AG10803 (cell line): ENCODE results near the gene RRAD.

ENCODE experiments used
- DNase-seq: peaks from one replicate; pipeline ENCODE4 v3.0.0; 2010; ENCODE audit warnings: low read depth
- H3K4me3 ChIP-seq: 2 replicates; pipeline ENCODE4 v1.5.1; 2011; ENCODE audit warnings: mild to moderate bottlenecking, low read length, control low read depth
- CTCF ChIP-seq: conservative IDR thresholded peaks from 2 replicates; pipeline ENCODE4 v1.5.1; 2011; ENCODE audit warnings: mild to moderate bottlenecking, low read length, control low read depth, inconsistent platforms

RRAD gene

GRCh38 chr16:66881964-66882508 lies 43.3 kb downstream of the RRAD start:
- TF ChIP-seq CTCF: no peak
- DNase-seq: no peak
- H3K4me3 ChIP-seq: no peak overlapping the region

DNA sequence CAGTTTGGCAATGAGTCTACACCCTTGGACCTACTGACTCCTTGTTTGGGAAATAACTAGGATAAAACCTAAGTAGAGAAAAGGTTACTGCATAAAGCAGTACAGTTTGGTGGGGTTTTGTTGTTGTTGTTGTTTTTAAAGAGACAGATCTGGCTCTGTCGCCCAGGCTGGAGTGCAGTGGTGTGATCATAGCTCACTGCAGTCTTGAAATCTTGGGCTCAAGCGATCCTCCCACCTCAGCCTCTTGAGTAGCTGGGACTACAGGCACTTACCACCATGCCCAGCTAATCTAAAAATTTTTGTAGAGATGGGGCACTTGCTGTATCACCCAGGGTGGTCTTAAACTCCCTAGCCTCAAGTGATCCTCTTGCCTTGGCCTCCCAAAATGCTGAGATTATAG lies 43.8 kb downstream of the RRAD start:
- peak overlapping the region; percentile 20; the same call in 1 of the 2 replicates for H3K4me3 ChIP-seq
- DNase-seq: no peak
- no peak for TF ChIP-seq CTCF

DNA sequence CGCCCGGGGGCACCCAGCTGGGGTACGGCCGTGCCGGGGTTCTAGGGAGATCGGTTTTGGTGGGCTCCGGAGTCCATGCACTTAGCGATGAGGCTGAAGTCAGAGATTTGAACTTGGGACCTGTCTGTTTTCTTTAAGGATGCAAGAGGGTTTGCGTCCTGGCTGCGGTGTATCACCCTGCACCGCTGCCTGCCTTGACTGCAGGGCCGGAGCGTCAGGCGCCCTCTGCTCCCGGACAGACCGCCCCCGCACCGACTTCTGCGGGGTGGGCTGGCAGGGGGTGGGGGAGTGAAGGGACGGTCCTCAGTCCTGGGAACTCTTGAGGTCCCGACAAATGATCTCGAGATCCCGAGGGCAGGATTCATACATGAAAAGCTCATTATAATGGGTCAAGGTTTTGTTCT lies 44.3 kb downstream of the RRAD start:
- no peak for DNase-seq
- H3K4me3 ChIP-seq: peak overlapping the region; percentile 89
- no peak for TF ChIP-seq CTCF

GRCh38 chr16:66880288-66881013 lies 44.9 kb downstream of the RRAD start, which contains the start of gene PDP2:
Gene PDP2 (plus strand): TSS chr16:66880515. CDS start chr16:66884285, 3,770 bp downstream.
- TF ChIP-seq CTCF: no peak
- peak; percentile 94 for DNase-seq
- H3K4me3 ChIP-seq: peak within 1 kb of the TSS; percentile 89

GRCh38 chr16:66878067-66878466 lies 47.3 kb downstream of the RRAD start:
- TF ChIP-seq CTCF: no peak
- peak; percentile 62 for DNase-seq
- no peak overlapping the region for H3K4me3 ChIP-seq

DNA sequence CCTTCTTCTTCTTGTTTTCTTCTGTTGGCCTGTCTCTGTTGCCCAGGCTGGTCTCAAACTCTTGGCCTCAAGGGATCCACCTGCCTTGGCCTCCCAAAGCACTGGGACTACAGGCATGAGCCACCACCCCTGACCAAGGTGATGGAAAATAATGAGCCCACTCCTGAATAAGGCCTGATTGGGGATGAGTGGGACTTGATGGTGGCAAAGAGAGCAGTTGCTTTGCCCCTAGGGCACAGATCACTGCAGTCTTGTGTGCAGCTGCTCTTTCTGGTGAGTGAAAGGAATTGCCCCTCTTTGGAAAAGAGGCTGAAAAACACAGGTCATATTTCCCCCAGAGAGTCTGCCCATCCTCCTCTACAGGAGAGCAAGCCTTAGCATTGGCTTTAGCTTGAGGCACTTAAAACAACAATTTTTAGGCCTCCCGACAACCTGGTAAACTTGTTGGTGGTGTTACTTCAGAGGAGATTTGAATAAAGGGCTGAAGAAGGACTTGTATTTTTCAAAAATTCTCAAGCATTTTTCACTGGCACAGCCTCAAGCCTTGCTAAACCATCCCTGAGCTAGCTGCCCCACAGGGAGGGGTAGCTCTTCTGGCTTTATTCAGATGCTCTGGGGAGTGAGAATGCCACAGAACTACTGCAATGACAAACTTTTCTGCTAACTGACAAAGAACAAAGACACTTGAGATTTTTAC lies 51.1 kb downstream of the RRAD start:
- no peak for TF ChIP-seq CTCF
- peak; percentile 71 for DNase-seq
- no peak overlapping the region for H3K4me3 ChIP-seq
